GM23338 (cell line): ENCODE results near the gene SIGMAR1. TPM values are rescaled to one million over a fixed set of nuclear protein-coding genes. Genes with fewer than 3 reads are reported as not detected.

Source experiments
- ATAC-seq: fragments of 200-7000 bp; cut with Tn5 transposase; 3 replicates; pipeline ENCODE4 v1.9.1; 2020
- DNase-seq: peaks from one replicate; pipeline ENCODE4 v3.0.0-alpha.2; 2015; ENCODE audit warnings: low spot score
- H2AFZ ChIP-seq: fragments of 200-600 bp; sonication (generic); 2 replicates; pipeline ENCODE4 v1.8.0; 2016; ENCODE audit warnings: antibody characterized with exemption, mild to moderate bottlenecking, moderate library complexity
- H3F3A ChIP-seq: fragments of 200-600 bp; sonication (generic); replicated peaks from 2 replicates; pipeline ENCODE4 v1.8.0; 2017; ENCODE audit warnings: antibody characterized with exemption, mixed run types, low read depth
- H3K27ac ChIP-seq: fragments of 200-600 bp; sonication (generic); 2 replicates; pipeline ENCODE4 v1.6.1; 2016; ENCODE audit warnings: low read depth
- H3K27me3 ChIP-seq: fragments of 200-600 bp; sonication (generic); 2 replicates; pipeline ENCODE4 v1.8.0; 2016; ENCODE audit warnings: mild to moderate bottlenecking, mixed run types, moderate library complexity; ENCODE audit not compliant: insufficient read depth
- H3K36me3 ChIP-seq: fragments of 200-600 bp; sonication (generic); 2 replicates; pipeline ENCODE4 v1.8.0; 2016; ENCODE audit warnings: mild to moderate bottlenecking; ENCODE audit not compliant: insufficient read depth
- H3K4me1 ChIP-seq: fragments of 200-600 bp; sonication (generic); 2 replicates; pipeline ENCODE4 v1.8.0; 2016; ENCODE audit warnings: mild to moderate bottlenecking, moderate library complexity; ENCODE audit not compliant: insufficient read depth
- H3K4me2 ChIP-seq: fragments of 200-600 bp; sonication (generic); 2 replicates; pipeline ENCODE4 v1.7.1; 2017; ENCODE audit warnings: mixed run types
- H3K4me3 ChIP-seq: fragments of 200-600 bp; sonication (generic); 2 replicates; pipeline ENCODE4 v1.6.1; 2016; ENCODE audit warnings: mixed run types
- H3K79me2 ChIP-seq: fragments of 200-600 bp; sonication (generic); replicated peaks from 2 replicates; pipeline ENCODE4 v1.8.0; 2017; ENCODE audit warnings: mild to moderate bottlenecking; ENCODE audit not compliant: insufficient read depth
- H3K9me2 ChIP-seq: fragments of 200-600 bp; sonication (generic); 2 replicates; pipeline ENCODE4 v1.8.0; 2017; ENCODE audit not compliant: insufficient read depth
- H4K20me1 ChIP-seq: fragments of 200-600 bp; sonication (generic); replicated peaks from 2 replicates; pipeline ENCODE4 v1.8.0; 2017; ENCODE audit warnings: mild to moderate bottlenecking; ENCODE audit not compliant: insufficient read depth
- H3K27ac Mint-ChIP-seq: 2 replicates; pipeline ENCODE4 v1.8.0; 2020; ENCODE audit warnings: inconsistent platforms, mild to moderate bottlenecking, moderate library complexity, mixed read lengths
- H3K27me3 Mint-ChIP-seq: 3 replicates; pipeline ENCODE4 v1.8.0; 2022; ENCODE audit warnings: low read depth, mild to moderate bottlenecking, moderate library complexity, mixed read lengths, inconsistent platforms; ENCODE audit not compliant: insufficient read depth, poor library complexity
- H3K36me3 Mint-ChIP-seq: 3 replicates; pipeline ENCODE4 v1.8.0; 2021; ENCODE audit warnings: low read depth, mild to moderate bottlenecking, inconsistent platforms, moderate library complexity, mixed read lengths
- H3K4me1 Mint-ChIP-seq: 3 replicates; pipeline ENCODE4 v1.8.0; 2020; ENCODE audit warnings: mild to moderate bottlenecking, inconsistent platforms, mixed read lengths
- H3K4me3 Mint-ChIP-seq: 3 replicates; pipeline ENCODE4 v1.8.0; 2021; ENCODE audit warnings: moderate library complexity, mild to moderate bottlenecking, inconsistent platforms, mixed read lengths
- H3K9me3 Mint-ChIP-seq: 3 replicates; pipeline ENCODE4 v1.8.0; 2020; ENCODE audit warnings: moderate library complexity, mild to moderate bottlenecking, inconsistent platforms, mixed read lengths
- CREB1 ChIP-seq: fragments of 250-450 bp; sonication (Bioruptor Pico); IDR thresholded peaks from 2 replicates; pipeline ENCODE4 v1.5.0; 2020; ENCODE audit warnings: low read depth, mild to moderate bottlenecking, moderate library complexity
- EZH2 ChIP-seq: fragments of 200-600 bp; sonication (generic); IDR thresholded peaks from one replicate; pipeline ENCODE4 v1.8.0; 2017; ENCODE audit warnings: antibody characterized with exemption, mild to moderate bottlenecking, low read depth; ENCODE audit not compliant: unreplicated experiment
- EZH2phosphoT487 ChIP-seq: fragments of 200-600 bp; sonication (generic); IDR thresholded peaks from one replicate; pipeline ENCODE4 v1.8.1; 2018; ENCODE audit warnings: antibody characterized with exemption; ENCODE audit not compliant: unreplicated experiment
- NANOG ChIP-seq: IDR thresholded peaks from 2 replicates; pipeline ENCODE4 v1.6.1; 2016; ENCODE audit warnings: antibody characterized with exemption, borderline replicate concordance
- REST ChIP-seq: IDR thresholded peaks from one replicate; pipeline ENCODE4 v1.6.1; 2018; ENCODE audit warnings: antibody characterized with exemption; ENCODE audit not compliant: unreplicated experiment
- ZNF462 ChIP-seq: fragments of 250-450 bp; sonication (Bioruptor Pico); IDR thresholded peaks from 2 replicates; pipeline ENCODE4 v1.5.0; 2020; ENCODE audit warnings: mild to moderate bottlenecking, moderate library complexity
- polyA plus RNA-seq: library from polyadenylated mRNA; unstranded; fragments of >200 nt; fragmentation: Nextera tagmentation; extraction: Ambion mirVana; gene quantifications from 2 replicates; pipeline ENCODE4 v1.2.1, GENCODE V29; 2016
- total RNA-seq: library from RNA; depleted of rRNA; stranded (reverse); fragments of >200 nt; shearing (Covaris generic); gene quantifications from 2 replicates; pipeline ENCODE4 v1.2.3, GENCODE V29; 2014

SIGMAR1 gene
- total and polyA plus RNA-seq, 2 experiments from 2014 or later = 82.3 to 167 TPM

- TF ChIP-seq ZNF462 (CRISPR knock-in tag) = no peak
- peak; percentile 75 for TF ChIP-seq EZH2phosphoT487
- TF ChIP-seq EZH2 = peak; percentile 92
Observed at GRCh38 chr9:34588671-34589635, 48.6 kb downstream of the SIGMAR1 start (continued).

GRCh38 chr9:34587271-34587670, 50.3 kb downstream of the SIGMAR1 start:
- Histone ChIP-seq H3K4me3 (no peak overlapping the region), H2AFZ (no peak overlapping the region), H3K9me2 (no peaks in the 10 kb centered on the region), H3K27ac (no peak overlapping the region), H4K20me1 (peaks cover 6% of the 10 kb centered on the region), H3K79me2 (no peaks in the 10 kb centered on the region), H3K36me3 (no peaks in the 10 kb centered on the region), H3K4me2 (no peak overlapping the region), H3K4me1 (peaks cover 39% of the 10 kb centered on the region), H3F3A (no peaks in the 10 kb centered on the region), H3K27me3 (peaks cover 100% of the 10 kb centered on the region)
- peaks cover 87% of the 10 kb centered on the region for H3K27me3 Mint-ChIP-seq
- H3K4me3 Mint-ChIP-seq = no peak overlapping the region
- TF ChIP-seq CREB1 (CRISPR knock-in tag) (no peak), NANOG (no peak), REST (no peak)
- no peaks in the 10 kb centered on the region; the same call in 2 of the 3 replicates for H3K36me3 Mint-ChIP-seq
- no peak for ATAC-seq
- peaks cover 32% of the 10 kb centered on the region for H3K4me1 Mint-ChIP-seq
- H3K9me3 Mint-ChIP-seq = peaks cover 3% of the 10 kb centered on the region; the same call in 1 of the 3 replicates
- no peak overlapping the region for H3K27ac Mint-ChIP-seq
- DNase-seq = no peak
